WTC11 (cell line): ENCODE data around the gene PLCB3. TPM values are rescaled to one million over a fixed set of nuclear protein-coding genes. Genes with fewer than 3 reads are reported as not detected.
A peak's percentile ranks its signal among the peaks of the same experiment; 100 is the strongest.

Experiments
- ATAC-seq: fragments of 200-7000 bp; cut with Tn5 transposase; 2 replicates; pipeline ENCODE4 v1.10.0; 2021; ENCODE audit warnings: mild to moderate bottlenecking, moderate library complexity
- CTCF ChIA-PET: fragments of 300-600 bp; sonication (Branson Sonifier 250); formaldehyde crosslinking; loops from one replicate; lab custom pipeline; 2021; ENCODE audit warnings: antibody characterized with exemption; lab: Charles Lee
- POLR2A ChIA-PET: fragments of 350-600 bp; sonication (Branson Sonifier 250); formaldehyde crosslinking; loops from one replicate; lab custom pipeline; 2021; ENCODE audit warnings: antibody characterized with exemption; lab: Charles Lee
- DNase-seq: peaks from one replicate; pipeline ENCODE4 v3.0.0; 2021; ENCODE audit warnings: low spot score
- H3K27ac Mint-ChIP-seq: 2 replicates; pipeline ENCODE4 v1.8.0; 2021; ENCODE audit warnings: mixed read lengths
- H3K27me3 Mint-ChIP-seq: 2 replicates; pipeline ENCODE4 v1.8.0; 2021; ENCODE audit warnings: low read depth, mild to moderate bottlenecking, moderate library complexity, mixed read lengths
- H3K36me3 Mint-ChIP-seq: 2 replicates; pipeline ENCODE4 v1.8.0; 2021; ENCODE audit warnings: mixed read lengths
- H3K4me1 Mint-ChIP-seq: 2 replicates; pipeline ENCODE4 v1.8.0; 2022; ENCODE audit warnings: mixed read lengths
- H3K4me3 Mint-ChIP-seq: 2 replicates; pipeline ENCODE4 v1.8.0; 2021; ENCODE audit warnings: mild to moderate bottlenecking, moderate library complexity, mixed read lengths
- H3K9me3 Mint-ChIP-seq: 2 replicates; pipeline ENCODE4 v1.8.0; 2021; ENCODE audit warnings: mixed read lengths
- ATF1 ChIP-seq: sonication (generic); formaldehyde crosslinking; IDR thresholded peaks from 2 replicates; pipeline ENCODE4 v1.8.1; 2023; ENCODE audit warnings: mild to moderate bottlenecking, moderate library complexity, missing genetic modification reagents
- CREM ChIP-seq: sonication (generic); formaldehyde crosslinking; IDR thresholded peaks from 2 replicates; pipeline ENCODE4 v1.8.1; 2022; ENCODE audit warnings: mild to moderate bottlenecking, missing genetic modification reagents, moderate library complexity
- E2F5 ChIP-seq: sonication (generic); formaldehyde crosslinking; IDR thresholded peaks from 2 replicates; pipeline ENCODE4 v1.8.1; 2022; ENCODE audit warnings: mild to moderate bottlenecking, moderate library complexity, missing genetic modification reagents
- ELF4 ChIP-seq: sonication (generic); formaldehyde crosslinking; IDR thresholded peaks from 2 replicates; pipeline ENCODE4 v1.8.1; 2022; ENCODE audit warnings: low read depth, mild to moderate bottlenecking, moderate library complexity, missing genetic modification reagents
- ESRRA ChIP-seq: sonication (generic); formaldehyde crosslinking; IDR thresholded peaks from 2 replicates; pipeline ENCODE4 v1.8.1; 2022; ENCODE audit warnings: mild to moderate bottlenecking, missing genetic modification reagents, borderline replicate concordance
- FOXK1 ChIP-seq: sonication (generic); formaldehyde crosslinking; IDR thresholded peaks from 2 replicates; pipeline ENCODE4 v1.8.0; 2022; ENCODE audit warnings: mild to moderate bottlenecking, moderate library complexity, missing genetic modification reagents
- JAZF1 ChIP-seq: fragments of 250-450 bp; sonication (Bioruptor Pico); IDR thresholded peaks from 2 replicates; pipeline ENCODE4 v1.9.0; 2021; ENCODE audit warnings: moderate library complexity, mild to moderate bottlenecking, inconsistent platforms
- KAT7 ChIP-seq: sonication (generic); formaldehyde crosslinking; IDR thresholded peaks from 2 replicates; pipeline ENCODE4 v1.8.1; 2023; ENCODE audit warnings: missing genetic modification reagents, mild to moderate bottlenecking, borderline replicate concordance
- PRRX2 ChIP-seq: fragments of 250-450 bp; sonication (Bioruptor Pico); IDR thresholded peaks from 2 replicates; pipeline ENCODE4 v1.8.0; 2021; ENCODE audit warnings: mild to moderate bottlenecking
- TCF7 ChIP-seq: sonication (generic); formaldehyde crosslinking; IDR thresholded peaks from 2 replicates; pipeline ENCODE4 v1.8.0; 2022; ENCODE audit warnings: mild to moderate bottlenecking, low read depth, missing genetic modification reagents, moderate library complexity
- TP53 ChIP-seq: sonication (generic); formaldehyde crosslinking; IDR thresholded peaks from 2 replicates; pipeline ENCODE4 v1.8.1; 2023; ENCODE audit warnings: mild to moderate bottlenecking, missing genetic modification reagents
- USF2 ChIP-seq: sonication (generic); formaldehyde crosslinking; IDR thresholded peaks from 2 replicates; pipeline ENCODE4 v1.8.1; 2023; ENCODE audit warnings: mild to moderate bottlenecking, missing genetic modification reagents, moderate library complexity
- ZNF416 ChIP-seq: fragments of 250-450 bp; sonication (Bioruptor Pico); IDR thresholded peaks from 2 replicates; pipeline ENCODE4 v1.9.0; 2021; ENCODE audit warnings: mild to moderate bottlenecking, inconsistent platforms
- ZNF532 ChIP-seq: fragments of 250-450 bp; sonication (Bioruptor Pico); IDR thresholded peaks from 2 replicates; pipeline ENCODE4 v1.9.0; 2021; ENCODE audit warnings: mild to moderate bottlenecking, borderline replicate concordance
- total RNA-seq: library from RNA; stranded (reverse); gene quantifications from 3 replicates; pipeline ENCODE4 v1.2.3, GENCODE V29; 2021
- TF ChIP-seq, protein P1 (sequence below): sonication (generic); formaldehyde crosslinking; IDR thresholded peaks from 2 replicates; pipeline ENCODE4 v1.8.0; 2023; ENCODE audit warnings: missing genetic modification reagents, mild to moderate bottlenecking, borderline replicate concordance
- TF ChIP-seq, protein P2 (sequence below): fragments of 200-600 bp; IDR thresholded peaks from 2 replicates; pipeline ENCODE4 v1.8.0; 2022; ENCODE audit warnings: antibody characterized with exemption
- TF ChIP-seq, protein P3 (sequence below): fragments of 250-450 bp; sonication (Bioruptor Pico); IDR thresholded peaks from 2 replicates; pipeline ENCODE4 v1.9.0; 2021; ENCODE audit warnings: mild to moderate bottlenecking
- TF ChIP-seq, protein P4 (sequence below): fragments of 250-450 bp; sonication (Bioruptor Pico); IDR thresholded peaks from 2 replicates; pipeline ENCODE4 v2.1.2; 2022; ENCODE audit warnings: mild to moderate bottlenecking, moderate library complexity
- TF ChIP-seq, protein P5 (sequence below): fragments of 250-450 bp; sonication (Bioruptor Pico); IDR thresholded peaks from 2 replicates; pipeline ENCODE4 v1.9.0; 2021; ENCODE audit warnings: mild to moderate bottlenecking

Gene PLCB3
- total RNA-seq, 1 experiment from 2014 or later = 97.4 TPM

GRCh38 chr11:64240435-64241240, 10.7 kb upstream of the PLCB3 start, which contains the start of gene FKBP2:
Gene FKBP2, plus strand, starts transcription at chr11:64241095. Its CDS starts 1,293 bp downstream, at chr11:64242388.
- ChIA-PET POLR2A (interaction anchor here (0.6 to 1.2 kb wide), 9 partner anchors 9 to 77 kb away, joined by 3 to 9 read pairs (median 4); partner anchors contain the start of genes PRDX5, STIP1 and TRMT112), CTCF (interaction anchor here (0.6 to 3.8 kb wide), 15 partner anchors 10 to 321 kb away, joined by 3 to 50 read pairs (median 3); partner anchors contain the start of genes ESRRA, NUDT22, PLCB3 and PRDX5)
- H3K36me3 Mint-ChIP-seq = peaks cover 12% of the 10 kb centered on the region
- H3K4me3 Mint-ChIP-seq = peak within 1 kb of the TSS; percentile 88
- peak within 1 kb of the TSS; percentile 100 for H3K27ac Mint-ChIP-seq
- H3K27me3 Mint-ChIP-seq = no peaks in the 10 kb centered on the region
- ATAC-seq (peak; percentile 57), DNase-seq (peak; percentile 97)
- H3K9me3 Mint-ChIP-seq = no peaks in the 10 kb centered on the region
- peaks cover 30% of the 10 kb centered on the region for H3K4me1 Mint-ChIP-seq
- no peak for TF ChIP-seq ZNF416 (CRISPR knock-in tag)
- no peak for TF ChIP-seq TCF7
- TF ChIP-seq, protein P1, sequence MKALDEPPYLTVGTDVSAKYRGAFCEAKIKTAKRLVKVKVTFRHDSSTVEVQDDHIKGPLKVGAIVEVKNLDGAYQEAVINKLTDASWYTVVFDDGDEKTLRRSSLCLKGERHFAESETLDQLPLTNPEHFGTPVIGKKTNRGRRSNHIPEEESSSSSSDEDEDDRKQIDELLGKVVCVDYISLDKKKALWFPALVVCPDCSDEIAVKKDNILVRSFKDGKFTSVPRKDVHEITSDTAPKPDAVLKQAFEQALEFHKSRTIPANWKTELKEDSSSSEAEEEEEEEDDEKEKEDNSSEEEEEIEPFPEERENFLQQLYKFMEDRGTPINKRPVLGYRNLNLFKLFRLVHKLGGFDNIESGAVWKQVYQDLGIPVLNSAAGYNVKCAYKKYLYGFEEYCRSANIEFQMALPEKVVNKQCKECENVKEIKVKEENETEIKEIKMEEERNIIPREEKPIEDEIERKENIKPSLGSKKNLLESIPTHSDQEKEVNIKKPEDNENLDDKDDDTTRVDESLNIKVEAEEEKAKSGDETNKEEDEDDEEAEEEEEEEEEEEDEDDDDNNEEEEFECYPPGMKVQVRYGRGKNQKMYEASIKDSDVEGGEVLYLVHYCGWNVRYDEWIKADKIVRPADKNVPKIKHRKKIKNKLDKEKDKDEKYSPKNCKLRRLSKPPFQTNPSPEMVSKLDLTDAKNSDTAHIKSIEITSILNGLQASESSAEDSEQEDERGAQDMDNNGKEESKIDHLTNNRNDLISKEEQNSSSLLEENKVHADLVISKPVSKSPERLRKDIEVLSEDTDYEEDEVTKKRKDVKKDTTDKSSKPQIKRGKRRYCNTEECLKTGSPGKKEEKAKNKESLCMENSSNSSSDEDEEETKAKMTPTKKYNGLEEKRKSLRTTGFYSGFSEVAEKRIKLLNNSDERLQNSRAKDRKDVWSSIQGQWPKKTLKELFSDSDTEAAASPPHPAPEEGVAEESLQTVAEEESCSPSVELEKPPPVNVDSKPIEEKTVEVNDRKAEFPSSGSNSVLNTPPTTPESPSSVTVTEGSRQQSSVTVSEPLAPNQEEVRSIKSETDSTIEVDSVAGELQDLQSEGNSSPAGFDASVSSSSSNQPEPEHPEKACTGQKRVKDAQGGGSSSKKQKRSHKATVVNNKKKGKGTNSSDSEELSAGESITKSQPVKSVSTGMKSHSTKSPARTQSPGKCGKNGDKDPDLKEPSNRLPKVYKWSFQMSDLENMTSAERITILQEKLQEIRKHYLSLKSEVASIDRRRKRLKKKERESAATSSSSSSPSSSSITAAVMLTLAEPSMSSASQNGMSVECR (CRISPR knock-in tag) = no peak
- no peak for TF ChIP-seq PRRX2 (CRISPR knock-in tag)
- TF ChIP-seq, protein P2, sequence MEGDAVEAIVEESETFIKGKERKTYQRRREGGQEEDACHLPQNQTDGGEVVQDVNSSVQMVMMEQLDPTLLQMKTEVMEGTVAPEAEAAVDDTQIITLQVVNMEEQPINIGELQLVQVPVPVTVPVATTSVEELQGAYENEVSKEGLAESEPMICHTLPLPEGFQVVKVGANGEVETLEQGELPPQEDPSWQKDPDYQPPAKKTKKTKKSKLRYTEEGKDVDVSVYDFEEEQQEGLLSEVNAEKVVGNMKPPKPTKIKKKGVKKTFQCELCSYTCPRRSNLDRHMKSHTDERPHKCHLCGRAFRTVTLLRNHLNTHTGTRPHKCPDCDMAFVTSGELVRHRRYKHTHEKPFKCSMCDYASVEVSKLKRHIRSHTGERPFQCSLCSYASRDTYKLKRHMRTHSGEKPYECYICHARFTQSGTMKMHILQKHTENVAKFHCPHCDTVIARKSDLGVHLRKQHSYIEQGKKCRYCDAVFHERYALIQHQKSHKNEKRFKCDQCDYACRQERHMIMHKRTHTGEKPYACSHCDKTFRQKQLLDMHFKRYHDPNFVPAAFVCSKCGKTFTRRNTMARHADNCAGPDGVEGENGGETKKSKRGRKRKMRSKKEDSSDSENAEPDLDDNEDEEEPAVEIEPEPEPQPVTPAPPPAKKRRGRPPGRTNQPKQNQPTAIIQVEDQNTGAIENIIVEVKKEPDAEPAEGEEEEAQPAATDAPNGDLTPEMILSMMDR = no peak
- no peak for TF ChIP-seq JAZF1
- TF ChIP-seq, protein P3, sequence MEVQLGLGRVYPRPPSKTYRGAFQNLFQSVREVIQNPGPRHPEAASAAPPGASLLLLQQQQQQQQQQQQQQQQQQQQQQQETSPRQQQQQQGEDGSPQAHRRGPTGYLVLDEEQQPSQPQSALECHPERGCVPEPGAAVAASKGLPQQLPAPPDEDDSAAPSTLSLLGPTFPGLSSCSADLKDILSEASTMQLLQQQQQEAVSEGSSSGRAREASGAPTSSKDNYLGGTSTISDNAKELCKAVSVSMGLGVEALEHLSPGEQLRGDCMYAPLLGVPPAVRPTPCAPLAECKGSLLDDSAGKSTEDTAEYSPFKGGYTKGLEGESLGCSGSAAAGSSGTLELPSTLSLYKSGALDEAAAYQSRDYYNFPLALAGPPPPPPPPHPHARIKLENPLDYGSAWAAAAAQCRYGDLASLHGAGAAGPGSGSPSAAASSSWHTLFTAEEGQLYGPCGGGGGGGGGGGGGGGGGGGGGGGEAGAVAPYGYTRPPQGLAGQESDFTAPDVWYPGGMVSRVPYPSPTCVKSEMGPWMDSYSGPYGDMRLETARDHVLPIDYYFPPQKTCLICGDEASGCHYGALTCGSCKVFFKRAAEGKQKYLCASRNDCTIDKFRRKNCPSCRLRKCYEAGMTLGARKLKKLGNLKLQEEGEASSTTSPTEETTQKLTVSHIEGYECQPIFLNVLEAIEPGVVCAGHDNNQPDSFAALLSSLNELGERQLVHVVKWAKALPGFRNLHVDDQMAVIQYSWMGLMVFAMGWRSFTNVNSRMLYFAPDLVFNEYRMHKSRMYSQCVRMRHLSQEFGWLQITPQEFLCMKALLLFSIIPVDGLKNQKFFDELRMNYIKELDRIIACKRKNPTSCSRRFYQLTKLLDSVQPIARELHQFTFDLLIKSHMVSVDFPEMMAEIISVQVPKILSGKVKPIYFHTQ (CRISPR knock-in tag) = no peak
- peak; percentile 77 for TF ChIP-seq E2F5 (CRISPR knock-in tag)
- no peak for TF ChIP-seq KAT7 (CRISPR knock-in tag)
- no peak for TF ChIP-seq ESRRA (CRISPR knock-in tag)
- TF ChIP-seq FOXK1 (CRISPR knock-in tag) = peak; percentile 65; the same call in 1 of the 2 replicates
- no peak for TF ChIP-seq ATF1 (CRISPR knock-in tag)
- no peak for TF ChIP-seq ZNF532 (CRISPR knock-in tag)
- TF ChIP-seq, protein P4, sequence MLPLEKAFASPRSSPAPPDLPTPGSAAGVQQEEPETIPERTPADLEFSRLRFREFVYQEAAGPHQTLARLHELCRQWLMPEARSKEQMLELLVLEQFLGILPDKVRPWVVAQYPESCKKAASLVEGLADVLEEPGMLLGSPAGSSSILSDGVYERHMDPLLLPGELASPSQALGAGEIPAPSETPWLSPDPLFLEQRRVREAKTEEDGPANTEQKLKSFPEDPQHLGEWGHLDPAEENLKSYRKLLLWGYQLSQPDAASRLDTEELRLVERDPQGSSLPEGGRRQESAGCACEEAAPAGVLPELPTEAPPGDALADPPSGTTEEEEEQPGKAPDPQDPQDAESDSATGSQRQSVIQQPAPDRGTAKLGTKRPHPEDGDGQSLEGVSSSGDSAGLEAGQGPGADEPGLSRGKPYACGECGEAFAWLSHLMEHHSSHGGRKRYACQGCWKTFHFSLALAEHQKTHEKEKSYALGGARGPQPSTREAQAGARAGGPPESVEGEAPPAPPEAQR (CRISPR knock-in tag) = no peak
- no peak for TF ChIP-seq TP53
- TF ChIP-seq ELF4 (CRISPR knock-in tag) = no peak
- TF ChIP-seq, protein P5, sequence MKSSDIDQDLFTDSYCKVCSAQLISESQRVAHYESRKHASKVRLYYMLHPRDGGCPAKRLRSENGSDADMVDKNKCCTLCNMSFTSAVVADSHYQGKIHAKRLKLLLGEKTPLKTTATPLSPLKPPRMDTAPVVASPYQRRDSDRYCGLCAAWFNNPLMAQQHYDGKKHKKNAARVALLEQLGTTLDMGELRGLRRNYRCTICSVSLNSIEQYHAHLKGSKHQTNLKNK (CRISPR knock-in tag) = peak; percentile 71
- peak; percentile 95 for TF ChIP-seq CREM (CRISPR knock-in tag)
- TF ChIP-seq USF2 (CRISPR knock-in tag) = peak; percentile 52
